OCI-LY1 (cell line): ENCODE results near the gene COTL1.

ENCODE experiments used
- CTCF ChIP-seq: fragments of 200-600 bp; sonication (generic), shearing (Covaris generic); IDR thresholded peaks from 2 replicates; pipeline ENCODE4 v1.5.1; 2017; ENCODE audit warnings: mild to moderate bottlenecking, antibody characterized with exemption, low read length, moderate library complexity, mixed read lengths
- EZH2 ChIP-seq: fragments of 200-600 bp; sonication (generic), shearing (Covaris generic); IDR thresholded peaks from 2 replicates; pipeline ENCODE4 v1.8.0; 2017; ENCODE audit warnings: borderline replicate concordance, mixed run types, mild to moderate bottlenecking, antibody characterized with exemption, low read length, moderate library complexity, mixed read lengths

GRCh38 chr16:84607694-84608093 lies 10.2 kb downstream of the COTL1 start:
- no peak for TF ChIP-seq CTCF
- no peak for TF ChIP-seq EZH2
